NCI-H187 (cell line): ENCODE measurements around the gene PROM2.

Source experiments
- DNase-seq, 2 experiments: peaks; one replicate each; lab custom pipeline; 2025; lab: John Stamatoyannopoulos, UW

The PROM2 gene

GRCh38 chr2:95306336-95306895, 32.2 kb downstream of the PROM2 start:
- no peak for DNase-seq

DNA sequence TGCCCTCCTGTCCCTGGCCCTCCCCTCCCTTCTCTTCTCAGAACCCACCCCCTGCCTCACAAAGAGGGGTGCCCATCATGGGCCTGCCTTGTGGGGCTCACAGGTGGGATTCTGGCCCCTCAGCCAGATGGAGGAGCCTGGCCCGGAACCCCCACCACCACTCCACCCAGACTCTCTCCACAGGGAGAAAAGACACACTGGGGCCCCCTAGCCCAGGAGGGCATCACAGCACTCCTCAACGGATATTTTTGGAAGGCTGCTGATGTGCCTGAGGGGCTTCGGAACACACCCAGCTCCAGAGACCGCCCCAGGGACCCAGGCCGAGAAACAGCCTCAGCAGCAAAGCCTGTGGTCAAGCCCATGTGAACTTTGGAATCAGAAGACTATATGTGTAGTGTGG, 32.8 kb downstream of the PROM2 start:
- no peak for DNase-seq

- DNase-seq: no peak
Observed at GRCh38 chr2:95307878-95308277, 33.6 kb downstream of the PROM2 start.

- no peak for DNase-seq
Observed at GRCh38 chr2:95308426-95308990, 34.3 kb downstream of the PROM2 start.

- DNase-seq: no peak
Observed at GRCh38 chr2:95309599-95309998, 35.4 kb downstream of the PROM2 start.

DNA sequence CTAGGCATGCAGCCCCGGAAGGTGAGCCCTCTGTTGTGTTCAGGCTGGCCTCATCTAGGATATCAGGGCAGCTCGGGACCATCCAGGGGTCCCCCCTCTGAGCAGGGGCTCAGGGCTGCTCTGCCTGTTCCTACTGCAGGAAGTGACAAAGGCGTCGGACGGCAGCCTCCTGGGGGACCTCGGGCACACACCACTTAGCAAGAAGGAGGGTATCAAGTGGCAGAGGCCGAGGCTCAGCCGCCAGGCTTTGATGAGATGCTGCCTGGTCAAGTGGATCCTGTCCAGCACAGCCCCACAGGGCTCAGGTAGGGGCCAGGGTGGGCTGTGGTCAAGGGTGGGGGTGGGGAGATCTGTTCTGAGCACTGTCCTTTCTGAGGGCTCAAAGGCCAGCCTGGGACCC, 36.0 kb downstream of the PROM2 start:
- no peak for DNase-seq

- DNase-seq: no peak
Observed at GRCh38 chr2:95310651-95311050, 36.4 kb downstream of the PROM2 start.

DNA sequence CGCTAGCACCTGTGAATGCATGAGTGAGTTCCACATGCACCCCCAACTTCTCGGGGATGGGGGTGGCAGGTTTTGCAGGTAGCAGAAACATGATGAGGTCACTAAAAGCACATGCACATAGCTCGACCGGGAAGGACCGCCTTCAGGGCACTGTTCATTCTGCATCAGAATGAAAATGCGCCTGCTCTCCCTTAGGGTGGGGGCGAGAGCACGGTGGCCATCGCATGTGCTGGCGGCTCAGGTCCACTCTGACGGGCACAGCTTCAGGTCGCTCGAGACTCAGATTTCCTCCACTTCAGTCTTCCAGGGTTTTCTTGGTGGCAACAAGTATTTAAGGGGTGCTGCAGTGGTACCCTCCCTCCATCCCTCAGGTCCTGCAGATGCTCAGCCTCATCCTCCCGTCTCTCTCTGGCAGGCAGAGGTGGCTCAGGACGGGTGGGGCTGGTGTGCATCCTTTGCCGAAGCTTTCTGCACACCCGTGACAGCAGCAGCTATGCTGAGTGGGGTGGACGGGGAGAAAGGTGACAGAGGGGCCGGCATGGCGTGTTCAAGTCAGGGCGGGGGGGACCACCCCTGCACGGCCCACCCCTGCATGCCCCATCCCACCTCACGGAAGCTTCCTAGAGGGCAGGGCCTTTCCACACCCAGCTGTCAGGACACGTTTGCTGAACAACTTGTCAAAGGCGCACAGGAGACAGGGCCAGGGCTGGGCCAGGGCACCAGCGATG, 37.7 kb downstream of the PROM2 start:
- no peak for DNase-seq

DNA sequence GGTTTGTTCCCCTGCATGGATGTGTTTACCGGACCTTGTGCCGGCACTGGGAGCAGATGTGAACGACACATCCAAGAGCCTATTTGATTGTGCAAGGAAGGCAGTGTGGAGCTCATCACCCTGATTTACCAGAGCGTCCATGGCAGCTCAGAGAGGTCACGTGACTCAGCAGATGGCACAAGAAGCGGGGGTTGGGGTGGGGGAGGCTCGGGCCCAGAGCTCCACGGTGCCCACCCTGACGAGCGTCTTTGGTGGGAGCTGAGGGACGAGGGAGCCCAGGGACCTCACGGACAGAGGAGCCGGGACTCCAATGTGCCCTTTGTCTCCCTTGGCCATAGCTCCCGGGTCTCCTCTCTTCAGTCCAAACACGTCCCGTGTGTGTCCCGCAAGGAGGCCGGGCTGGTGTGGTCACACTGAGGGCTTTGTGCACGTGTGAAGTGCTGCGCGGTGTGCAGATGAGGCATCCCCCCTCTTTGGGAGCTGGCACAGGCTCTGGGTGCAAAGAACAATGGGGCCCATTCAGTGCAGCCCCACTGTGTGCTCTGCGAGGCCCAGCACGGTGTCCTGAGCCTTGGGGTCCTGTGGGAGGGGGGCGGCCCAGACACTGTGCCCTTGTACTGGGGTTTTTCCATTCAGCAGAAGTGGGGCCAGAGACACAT, 38.4 kb downstream of the PROM2 start:
- DNase-seq: no peak

- DNase-seq: no peak
Observed at GRCh38 chr2:95313296-95314131, 39.3 kb downstream of the PROM2 start.

GRCh38 chr2:95314598-95314963, 40.3 kb downstream of the PROM2 start:
- no peak for DNase-seq

DNA sequence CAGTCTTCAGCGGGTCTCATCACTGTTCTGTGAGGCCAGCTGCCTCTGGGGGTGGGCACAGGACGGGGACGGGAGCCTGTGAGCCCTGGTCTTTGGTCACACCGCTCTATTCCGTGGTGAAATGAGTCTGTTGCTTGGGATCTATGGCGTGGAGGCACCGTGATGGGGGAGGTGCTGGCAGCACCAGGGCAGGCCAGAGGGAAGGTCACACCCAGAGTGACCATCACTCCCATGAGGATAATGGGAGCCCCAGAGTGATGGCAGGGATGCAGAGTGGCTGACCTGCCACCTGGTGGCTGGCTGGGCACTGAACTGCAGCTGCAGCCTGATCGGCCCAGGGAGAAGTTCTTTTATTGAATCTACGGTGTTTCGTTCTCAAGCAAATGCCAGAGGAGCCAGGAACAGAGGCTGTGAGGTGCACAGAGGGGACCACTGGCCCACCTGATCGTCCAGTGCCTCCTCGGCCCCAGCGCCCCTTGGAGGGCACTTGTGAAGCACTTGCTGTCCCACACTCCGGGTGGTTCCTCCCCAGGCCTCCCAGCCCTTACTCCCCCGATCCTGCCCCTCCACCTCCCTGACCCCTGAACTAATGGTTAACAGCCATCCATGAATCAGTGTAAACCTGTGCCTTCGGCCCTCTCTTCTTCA, 40.8 kb downstream of the PROM2 start:
- no peak for DNase-seq

DNA sequence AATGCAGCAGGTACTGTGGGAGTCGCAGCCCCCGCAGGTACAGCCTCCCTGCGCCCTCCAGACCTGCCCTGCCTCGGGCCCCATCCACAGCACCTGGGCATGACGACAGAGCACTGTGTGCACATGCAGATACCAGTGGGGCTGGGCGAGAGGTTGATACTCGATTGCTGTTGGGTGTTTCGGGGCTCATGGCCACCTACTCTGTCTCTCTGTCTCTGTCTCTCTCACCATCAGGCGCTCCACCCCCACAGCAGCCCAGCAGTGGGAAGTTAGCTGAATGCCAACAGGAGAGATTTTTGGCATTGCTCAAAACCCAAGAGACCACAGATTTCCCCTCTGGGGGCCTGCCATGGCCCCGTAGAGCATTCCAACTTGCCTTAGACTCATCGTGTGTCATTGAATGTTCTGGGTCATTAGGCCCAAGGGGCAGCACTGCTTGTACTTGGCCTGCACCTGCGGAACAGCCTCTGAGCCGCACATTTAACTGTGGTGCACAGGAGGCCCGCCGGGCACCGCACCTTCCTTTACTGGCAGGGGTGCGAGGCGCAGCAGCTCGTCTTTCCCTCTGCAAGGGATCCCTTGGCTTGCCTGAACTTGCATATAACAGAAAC, 41.7 kb downstream of the PROM2 start:
- DNase-seq: no peak

GRCh38 chr2:95316466-95317122, 42.3 kb downstream of the PROM2 start:
- DNase-seq: no peak

DNA sequence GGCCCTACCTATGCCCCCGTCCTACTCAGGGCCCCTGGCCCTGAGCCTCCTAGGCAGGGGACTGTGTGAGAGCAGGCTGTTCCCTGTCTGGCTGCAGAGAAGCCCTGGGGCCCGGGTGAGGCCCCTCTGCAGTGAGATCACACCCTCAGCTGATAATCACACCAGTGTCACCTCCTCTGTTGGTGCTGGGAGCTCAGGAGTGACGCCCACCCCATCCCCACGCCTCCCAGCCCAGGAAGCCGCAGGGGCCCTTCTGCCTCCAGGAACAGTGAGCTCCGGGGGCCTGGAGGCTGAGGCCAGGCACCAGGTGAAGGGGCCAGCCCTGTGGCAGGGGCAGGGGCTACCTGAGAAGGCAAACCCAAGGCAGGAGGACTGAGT, 42.9 kb downstream of the PROM2 start:
- DNase-seq: no peak

GRCh38 chr2:95317665-95318425, 43.6 kb downstream of the PROM2 start:
- DNase-seq: no peak

DNA sequence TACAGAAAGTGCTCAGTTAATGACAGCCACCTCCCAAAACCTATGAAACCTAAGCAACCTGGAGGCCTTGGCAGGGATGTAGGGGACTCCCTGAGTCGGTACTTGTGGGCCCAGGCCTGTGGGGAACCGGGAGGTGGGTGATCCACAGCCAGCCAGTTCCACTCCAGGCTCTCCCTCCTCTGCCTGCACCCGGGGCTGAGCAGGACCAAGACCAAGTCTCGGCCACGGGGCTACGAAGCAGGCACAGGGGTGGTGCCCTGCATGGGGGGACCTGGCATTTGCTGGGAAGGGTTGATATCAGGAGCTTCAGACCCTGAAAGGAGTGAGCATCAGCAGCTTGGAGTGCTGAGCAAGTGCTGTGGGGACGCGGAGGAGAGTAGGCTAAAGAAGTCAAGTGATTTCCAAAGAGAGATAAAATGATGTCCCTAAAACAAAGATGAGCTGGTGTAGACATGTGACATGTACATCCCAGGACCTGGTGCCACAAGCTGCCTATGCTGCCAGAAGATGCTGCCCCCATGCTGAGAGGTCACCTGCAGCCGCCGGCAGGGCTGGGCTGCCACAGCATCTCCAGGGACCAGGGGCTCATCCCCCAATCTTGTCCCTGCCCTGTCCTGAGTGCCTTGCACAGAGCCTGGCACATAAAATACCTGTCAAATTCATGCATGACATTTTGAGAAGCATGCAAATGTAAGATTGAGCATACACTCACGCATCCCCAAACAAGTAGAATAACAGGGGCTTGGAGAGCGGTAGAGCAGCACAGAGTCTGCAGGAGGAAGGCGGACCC, 44.4 kb downstream of the PROM2 start:
- DNase-seq: no peak

- no peak for DNase-seq
Observed at GRCh38 chr2:95319481-95320343, 45.5 kb downstream of the PROM2 start.
